ENCODE results near the gene MBNL2.
A peak's percentile ranks its signal among the peaks of the same experiment; 100 is the strongest.
"Not testable (repeated sequence)": the region's sequence is repeated elsewhere in the genome, so short reads cannot be mapped to it uniquely, and the experiment has no call there.

MBNL2 gene

GRCh38 chr13:97221989-97222700, at the start of gene MBNL2:
Gene MBNL2, plus strand, starts transcription at chr13:97222333. Its CDS starts 53,903 bp downstream, at chr13:97276236.
- peak; percentile 94 for DNase-seq

GRCh38 chr13:97174638-97175037, 47.5 kb upstream of the MBNL2 start:
- DNase-seq, result no peak

- no peak for DNase-seq
Observed at GRCh38 chr13:97175041-97175440, 47.1 kb upstream of the MBNL2 start.

GRCh38 chr13:97179501-97179900, 42.6 kb upstream of the MBNL2 start:
- no peak for DNase-seq

- DNase-seq, result no peak
Observed at GRCh38 chr13:97182111-97182890, 39.8 kb upstream of the MBNL2 start.

GRCh38 chr13:97185291-97185690, 36.8 kb upstream of the MBNL2 start:
- DNase-seq, result no peak

- DNase-seq, result no peak
Observed at GRCh38 chr13:97185751-97186150, 36.4 kb upstream of the MBNL2 start.

- no peak for DNase-seq
Observed at GRCh38 chr13:97188207-97188606, 33.9 kb upstream of the MBNL2 start.

- DNase-seq, result no peak
Observed at GRCh38 chr13:97189928-97190327, 32.2 kb upstream of the MBNL2 start.

- no peak for DNase-seq
Observed at GRCh38 chr13:97191142-97191541, 31.0 kb upstream of the MBNL2 start.

GRCh38 chr13:97191615-97192014, 30.5 kb upstream of the MBNL2 start:
- no peak for DNase-seq

GRCh38 chr13:97192166-97192565, 30.0 kb upstream of the MBNL2 start:
- no peak for DNase-seq

- DNase-seq, result no peak
Observed at GRCh38 chr13:97193577-97193976, 28.6 kb upstream of the MBNL2 start.

- no peak for DNase-seq
Observed at GRCh38 chr13:97194479-97194878, 27.7 kb upstream of the MBNL2 start.

- DNase-seq, result no peak
Observed at GRCh38 chr13:97196340-97196739, 25.8 kb upstream of the MBNL2 start.

GRCh38 chr13:97198753-97199152, 23.4 kb upstream of the MBNL2 start:
- no peak for DNase-seq

GRCh38 chr13:97199451-97199850, 22.7 kb upstream of the MBNL2 start:
- no peak for DNase-seq

GRCh38 chr13:97200081-97200942, 21.8 kb upstream of the MBNL2 start:
- DNase-seq, result no peak

- no peak for DNase-seq
Observed at GRCh38 chr13:97202761-97203160, 19.4 kb upstream of the MBNL2 start.

GRCh38 chr13:97205465-97205864, 16.7 kb upstream of the MBNL2 start:
- no peak for DNase-seq

GRCh38 chr13:97205982-97206381, 16.2 kb upstream of the MBNL2 start:
- peak; percentile 60 for DNase-seq

- not testable (repeated sequence) for DNase-seq
Observed at GRCh38 chr13:97207252-97207651, 14.9 kb upstream of the MBNL2 start.

- no peak for DNase-seq
Observed at GRCh38 chr13:97211300-97211699, 10.8 kb upstream of the MBNL2 start.

Data from activated CD4-positive, alpha-beta T cell treated with anti-CD3 and anti-CD28 coated beads, Interleukin-2, Interleukin-6, amounts not matched to agents 100 ng/mL and 50 ng/mL, durations not matched to agents 16 hours and 8 hours (primary cell).